ENCODE measurements around the gene SLC22A4. TPM values are rescaled to one million over a fixed set of nuclear protein-coding genes. Genes with fewer than 3 reads are reported as not detected.

Gene SLC22A4
- polyA plus RNA-seq, 1 donor (not counting 4 experiments of a cell fraction or from before 2014, with no cell fraction given): 1.4 TPM

DNA sequence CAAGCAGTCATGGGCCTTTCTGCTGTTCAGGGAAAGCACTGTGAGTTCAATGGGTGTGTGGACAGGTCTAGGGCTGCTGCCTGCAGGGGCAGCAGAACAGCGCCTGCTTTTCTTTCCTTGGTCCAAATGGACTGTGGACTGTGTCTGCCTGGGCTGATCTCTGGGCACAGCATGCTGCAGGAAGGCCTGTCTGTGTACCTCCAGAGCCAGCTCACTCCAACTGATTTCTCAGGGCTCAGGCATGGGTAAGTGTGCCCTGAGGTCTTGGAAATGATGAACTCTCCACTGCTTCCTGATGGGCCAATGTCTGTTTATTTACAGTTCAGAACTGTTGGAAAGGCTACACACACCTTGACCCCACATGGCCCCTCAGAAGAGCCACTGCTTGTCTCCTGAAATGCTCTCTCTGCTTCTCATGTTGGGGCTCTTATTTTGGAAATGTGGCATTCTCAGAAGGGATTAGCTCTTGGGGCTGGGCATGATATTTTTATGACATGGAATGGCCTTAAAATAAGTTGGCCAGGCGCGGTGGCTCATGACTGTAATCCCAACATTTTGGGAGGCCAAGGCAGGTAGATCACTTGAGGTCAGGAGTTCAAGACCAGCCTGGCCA lies 27.0 kb downstream of the SLC22A4 start:
- no peaks in the 10 kb centered on the region for H3K79me2 ChIP-seq (ENCODE audit: control insufficient read depth, insufficient read depth, low read length)
- no peaks in the 10 kb centered on the region for H3K9me3 ChIP-seq (ENCODE audit: control insufficient read depth, low read depth, low read length)
- no peaks in the 10 kb centered on the region for H3K9me1 ChIP-seq (ENCODE audit: control insufficient read depth, extremely low read depth, insufficient read depth, low read length)
- no peak overlapping the region for H3K27ac ChIP-seq (ENCODE audit: control insufficient read depth, insufficient read depth, low read length)
- H4K20me1 ChIP-seq (ENCODE audit: control insufficient read depth, extremely low read depth, insufficient read depth, low read length): no peaks in the 10 kb centered on the region
- dilution Hi-C loops (cut with MboI; ENCODE audit: extremely low pct_ligation_motif_present, low sequenced_read_pairs): no loop called here
- no peak overlapping the region for H2AFZ ChIP-seq (ENCODE audit: control insufficient read depth, low read length)
- peaks cover 12 to 14% of the 10 kb centered on the region in 2 experiments for H3K36me3 ChIP-seq (ENCODE audit: control insufficient read depth in 2 of 2, extremely low read depth in 1 of 2, insufficient read depth in 2 of 2, low read length in 2 of 2)
- DNase-seq (ENCODE audit: low read depth, low spot score): no peak
- FAIRE-seq: no peak
- no peak overlapping the region for H3K4me2 ChIP-seq (ENCODE audit: control insufficient read depth, extremely low read depth, insufficient read depth, low read depth, low read length)
- no peak overlapping the region for H3K4me3 ChIP-seq (ENCODE audit: control insufficient read depth in 2 of 3, extremely low read depth in 1 of 3, insufficient read depth in 2 of 3, low read depth in 1 of 3, low read length in 3 of 3)
- TF ChIP-seq, protein P1, sequence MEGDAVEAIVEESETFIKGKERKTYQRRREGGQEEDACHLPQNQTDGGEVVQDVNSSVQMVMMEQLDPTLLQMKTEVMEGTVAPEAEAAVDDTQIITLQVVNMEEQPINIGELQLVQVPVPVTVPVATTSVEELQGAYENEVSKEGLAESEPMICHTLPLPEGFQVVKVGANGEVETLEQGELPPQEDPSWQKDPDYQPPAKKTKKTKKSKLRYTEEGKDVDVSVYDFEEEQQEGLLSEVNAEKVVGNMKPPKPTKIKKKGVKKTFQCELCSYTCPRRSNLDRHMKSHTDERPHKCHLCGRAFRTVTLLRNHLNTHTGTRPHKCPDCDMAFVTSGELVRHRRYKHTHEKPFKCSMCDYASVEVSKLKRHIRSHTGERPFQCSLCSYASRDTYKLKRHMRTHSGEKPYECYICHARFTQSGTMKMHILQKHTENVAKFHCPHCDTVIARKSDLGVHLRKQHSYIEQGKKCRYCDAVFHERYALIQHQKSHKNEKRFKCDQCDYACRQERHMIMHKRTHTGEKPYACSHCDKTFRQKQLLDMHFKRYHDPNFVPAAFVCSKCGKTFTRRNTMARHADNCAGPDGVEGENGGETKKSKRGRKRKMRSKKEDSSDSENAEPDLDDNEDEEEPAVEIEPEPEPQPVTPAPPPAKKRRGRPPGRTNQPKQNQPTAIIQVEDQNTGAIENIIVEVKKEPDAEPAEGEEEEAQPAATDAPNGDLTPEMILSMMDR (optimal IDR thresholded peaks at IDR 0.05 in 1 of 3, IDR thresholded peaks at IDR 0.05 in 1 of 3, conservative IDR thresholded peaks at IDR 0.05 in 1 of 3; ENCODE audit: extremely low read depth in 1 of 3, insufficient read depth in 2 of 3, low read length in 3 of 3): no peak
- TF ChIP-seq EZH2 (IDR thresholded peaks at IDR 0.05; ENCODE audit: low read length): no peak
- no peak overlapping the region for H3K9ac ChIP-seq (ENCODE audit: control insufficient read depth, extremely low read depth, insufficient read depth, low read length)
- H3K27me3 ChIP-seq (ENCODE audit: control insufficient read depth, extremely low read depth, insufficient read depth, low read length): no peaks in the 10 kb centered on the region
- H3K4me1 ChIP-seq (ENCODE audit: control insufficient read depth, extremely low read depth, insufficient read depth, low read length): peaks cover 6% of the 10 kb centered on the region

DNA sequence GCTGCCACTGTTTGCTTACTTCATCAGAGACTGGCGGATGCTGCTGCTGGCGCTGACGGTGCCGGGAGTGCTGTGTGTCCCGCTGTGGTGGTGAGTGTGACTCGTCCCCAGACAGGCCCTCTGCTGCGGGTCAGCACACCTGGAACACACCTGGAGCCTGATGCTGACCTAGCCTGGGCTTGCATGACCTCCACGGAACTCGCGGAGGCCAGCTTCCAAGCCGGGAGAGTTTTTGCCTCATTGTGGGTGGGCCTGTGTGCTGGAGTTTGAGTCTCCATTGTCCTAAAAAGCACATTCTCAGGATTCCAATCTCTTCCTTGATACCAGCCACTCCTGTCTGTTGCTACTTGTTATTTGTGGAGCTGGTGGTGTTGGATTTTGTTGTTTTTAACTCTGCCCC lies 28.1 kb downstream of the SLC22A4 start:
- Histone ChIP-seq H3K9ac (ENCODE audit: control insufficient read depth, extremely low read depth, insufficient read depth, low read length) (no peak overlapping the region), H3K27me3 (ENCODE audit: control insufficient read depth, extremely low read depth, insufficient read depth, low read length) (no peaks in the 10 kb centered on the region), H3K36me3 (ENCODE audit: control insufficient read depth in 2 of 2, extremely low read depth in 1 of 2, insufficient read depth in 2 of 2, low read length in 2 of 2) (peaks cover 12 to 14% of the 10 kb centered on the region in 2 experiments), H3K27ac (ENCODE audit: control insufficient read depth, insufficient read depth, low read length) (no peak overlapping the region), H3K4me1 (ENCODE audit: control insufficient read depth, extremely low read depth, insufficient read depth, low read length) (peaks cover 6% of the 10 kb centered on the region), H3K9me1 (ENCODE audit: control insufficient read depth, extremely low read depth, insufficient read depth, low read length) (no peaks in the 10 kb centered on the region), H4K20me1 (ENCODE audit: control insufficient read depth, extremely low read depth, insufficient read depth, low read length) (no peaks in the 10 kb centered on the region), H3K4me2 (ENCODE audit: control insufficient read depth, extremely low read depth, insufficient read depth, low read depth, low read length) (no peak overlapping the region), H2AFZ (ENCODE audit: control insufficient read depth, low read length) (no peak overlapping the region), H3K4me3 (ENCODE audit: control insufficient read depth in 2 of 3, extremely low read depth in 1 of 3, insufficient read depth in 2 of 3, low read depth in 1 of 3, low read length in 3 of 3) (no peak overlapping the region), H3K79me2 (ENCODE audit: control insufficient read depth, insufficient read depth, low read length) (no peaks in the 10 kb centered on the region), H3K9me3 (ENCODE audit: control insufficient read depth, low read depth, low read length) (no peaks in the 10 kb centered on the region)
- FAIRE-seq (no peak), DNase-seq (ENCODE audit: low read depth, low spot score) (no peak)
- dilution Hi-C loops (cut with MboI; ENCODE audit: extremely low pct_ligation_motif_present, low sequenced_read_pairs): no loop called here
- TF ChIP-seq, protein P1 (optimal IDR thresholded peaks at IDR 0.05 in 1 of 3, IDR thresholded peaks at IDR 0.05 in 1 of 3, conservative IDR thresholded peaks at IDR 0.05 in 1 of 3; ENCODE audit: extremely low read depth in 1 of 3, insufficient read depth in 2 of 3, low read length in 3 of 3): no peak
- TF ChIP-seq EZH2 (IDR thresholded peaks at IDR 0.05; ENCODE audit: low read length): no peak
